ENCODE data around the gene MFSD1. TPM values are rescaled to one million over a fixed set of nuclear protein-coding genes. Genes with fewer than 3 reads are reported as not detected.

MFSD1 gene
- total RNA-seq, 1 experiment from 2014 or later = 50.7 TPM

- Histone ChIP-seq H3K27ac (ENCODE audit: low read length) (no peak overlapping the region), H3K9me3 (ENCODE audit: control insufficient read depth, insufficient read depth, low read depth, low read length) (no peaks in the 10 kb centered on the region), H3K4me1 (ENCODE audit: control insufficient read depth, insufficient read depth, low read length) (no peaks in the 10 kb centered on the region), H3K4me3 (ENCODE audit: low read depth in 2 of 2, low read length in 2 of 2) (no peak overlapping the region), H3K27me3 (ENCODE audit: control insufficient read depth, insufficient read depth, low read length) (no peaks in the 10 kb centered on the region), H3K36me3 (ENCODE audit: control insufficient read depth, insufficient read depth, low read length) (no peaks in the 10 kb centered on the region)
- no TSS peak for BruUV-seq (replicated peaks)
- ChIA-PET POLR2A (no interaction called here), CTCF (no interaction called here)
- intact Hi-C loops (cut with micrococcal nuclease; ENCODE audit: unreplicated experiment) = no loop called here
- ATAC-seq (no peak), DNase-seq (ENCODE audit: low read depth, low spot score) (no peak)
- in situ Hi-C loops (cut with HindIII; ENCODE audit: low pct_unique_long_range_greater_than_20kb, low sequenced_read_pairs) = no loop called here
- TF ChIP-seq CTCF (IDR thresholded peaks at IDR 0.05) = no peak
- TF ChIP-seq POLR2AphosphoS5 (IDR thresholded peaks at IDR 0.05; ENCODE audit: low read depth, low read length) = no peak
- TF ChIP-seq SIN3A (IDR thresholded peaks at IDR 0.05; ENCODE audit: borderline replicate concordance, insufficient read depth, low read depth, low read length) = no peak
- no peak for TF ChIP-seq TCF7L2 (IDR thresholded peaks at IDR 0.05; ENCODE audit: low read depth, low read length)
- no peak for TF ChIP-seq REST (IDR thresholded peaks at IDR 0.05; ENCODE audit: insufficient read depth in 1 of 2, low read depth in 2 of 2, low read length in 1 of 2)
These were observed 39.2 kb upstream of the MFSD1 start for GRCh38 chr3:158762701-158763100.

- H3K27ac ChIP-seq (ENCODE audit: low read length) = no peak overlapping the region; the same call in 1 of the 2 replicates
- H3K4me3 ChIP-seq (ENCODE audit: low read depth in 2 of 2, low read length in 2 of 2) = no peak overlapping the region
- DNase-seq (ENCODE audit: low read depth, low spot score) = no peak
- ChIA-PET POLR2A (no interaction called here), CTCF (no interaction called here)
- H3K36me3 ChIP-seq (ENCODE audit: control insufficient read depth, insufficient read depth, low read length) = no peaks in the 10 kb centered on the region
- no peak for TF ChIP-seq TCF7L2 (IDR thresholded peaks at IDR 0.05; ENCODE audit: low read depth, low read length)
- no peak for TF ChIP-seq SIN3A (IDR thresholded peaks at IDR 0.05; ENCODE audit: borderline replicate concordance, insufficient read depth, low read depth, low read length)
- no peak for TF ChIP-seq POLR2AphosphoS5 (IDR thresholded peaks at IDR 0.05; ENCODE audit: low read depth, low read length)
- TF ChIP-seq REST (IDR thresholded peaks at IDR 0.05; ENCODE audit: insufficient read depth in 1 of 2, low read depth in 2 of 2, low read length in 1 of 2) = no peak
- TF ChIP-seq CTCF (IDR thresholded peaks at IDR 0.05) = no peak
- in situ Hi-C loops (cut with HindIII; ENCODE audit: low pct_unique_long_range_greater_than_20kb, low sequenced_read_pairs) = no loop called here
- peaks cover 6% of the 10 kb centered on the region for H3K4me1 ChIP-seq (ENCODE audit: control insufficient read depth, insufficient read depth, low read length)
- no peaks in the 10 kb centered on the region for H3K9me3 ChIP-seq (ENCODE audit: control insufficient read depth, insufficient read depth, low read depth, low read length)
- intact Hi-C loops (cut with micrococcal nuclease; ENCODE audit: unreplicated experiment) = no loop called here
- no peaks in the 10 kb centered on the region for H3K27me3 ChIP-seq (ENCODE audit: control insufficient read depth, insufficient read depth, low read length)
- ATAC-seq = no peak
- BruUV-seq (replicated peaks) = no TSS peak
These were observed 38.4 kb upstream of the MFSD1 start for GRCh38 chr3:158763421-158763820.

Data from Panc1 (cell line).